Measurements from ENCODE around the gene NR6A1. TPM values are rescaled to one million over a fixed set of nuclear protein-coding genes. Genes with fewer than 3 reads are reported as not detected.

NR6A1 gene
- total and polyA plus RNA-seq, 10 donors, result 0.14 to 3.7 (median 1.9) TPM

GRCh38 chr9:124550072-124550471 lies 221.0 kb downstream of the NR6A1 start:
- no peaks in the 10 kb centered on the region for H3K4me1 ChIP-seq
- intact Hi-C loops (cut with DNase I; ENCODE audit: low total_unique reads), result no loop called here
- no peaks in the 10 kb centered on the region for H3K9me3 ChIP-seq
- no peak overlapping the region for H3K4me3 ChIP-seq
- TF ChIP-seq CTCF (IDR thresholded peaks at IDR 0.05 in 8 of 11, conservative IDR thresholded peaks at IDR 0.05 in 3 of 11) (no peak), POLR2A (IDR thresholded peaks at IDR 0.05) (no peak), POLR2AphosphoS5 (IDR thresholded peaks at IDR 0.05) (no peak)
- WGBS, 5 donors, result 95 to 98% (median 96%) methylated on average over 2 of the region's 2 CpGs
- H3K27ac ChIP-seq, result no peak overlapping the region
- DNase-seq, result no peak
- no peaks in the 10 kb centered on the region for H3K27me3 ChIP-seq (replicated peaks in 1 of 7)
- H3K36me3 ChIP-seq, result no peaks in the 10 kb centered on the region

DNA sequence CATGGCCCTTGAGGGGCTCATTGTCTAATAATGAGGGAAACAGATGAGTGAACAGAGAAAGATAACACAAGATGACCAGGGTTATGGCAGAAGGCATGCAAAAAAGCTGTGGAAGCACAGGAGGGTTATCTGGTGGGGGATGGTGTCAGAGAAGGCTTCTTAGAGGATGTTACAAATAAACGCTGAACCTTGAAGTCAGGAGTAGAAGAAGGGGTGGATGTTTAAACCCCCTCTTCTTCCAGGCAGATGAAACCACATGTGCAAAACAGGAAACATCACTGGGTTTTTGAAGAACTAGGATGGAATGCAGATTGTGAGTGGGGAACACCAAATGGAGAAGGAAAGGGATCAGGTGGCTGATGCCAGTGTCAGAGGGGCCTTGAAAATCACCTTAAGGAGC lies 222.1 kb downstream of the NR6A1 start:
- H3K4me1 ChIP-seq, result no peaks in the 10 kb centered on the region
- H3K27me3 ChIP-seq (replicated peaks in 1 of 7), result no peaks in the 10 kb centered on the region
- no peak for DNase-seq
- no peaks in the 10 kb centered on the region for H3K9me3 ChIP-seq
- WGBS, 5 donors, result 14 to 40% (median 20%) methylated on average over 1 of the region's 1 CpG
- no peak overlapping the region for H3K27ac ChIP-seq
- no peaks in the 10 kb centered on the region for H3K36me3 ChIP-seq
- H3K4me3 ChIP-seq, result no peak overlapping the region
- TF ChIP-seq POLR2AphosphoS5 (IDR thresholded peaks at IDR 0.05) (no peak), CTCF (IDR thresholded peaks at IDR 0.05 in 8 of 11, conservative IDR thresholded peaks at IDR 0.05 in 3 of 11) (no peak), POLR2A (IDR thresholded peaks at IDR 0.05) (no peak)
- intact Hi-C loops (cut with DNase I; ENCODE audit: low total_unique reads), result no loop called here

DNA sequence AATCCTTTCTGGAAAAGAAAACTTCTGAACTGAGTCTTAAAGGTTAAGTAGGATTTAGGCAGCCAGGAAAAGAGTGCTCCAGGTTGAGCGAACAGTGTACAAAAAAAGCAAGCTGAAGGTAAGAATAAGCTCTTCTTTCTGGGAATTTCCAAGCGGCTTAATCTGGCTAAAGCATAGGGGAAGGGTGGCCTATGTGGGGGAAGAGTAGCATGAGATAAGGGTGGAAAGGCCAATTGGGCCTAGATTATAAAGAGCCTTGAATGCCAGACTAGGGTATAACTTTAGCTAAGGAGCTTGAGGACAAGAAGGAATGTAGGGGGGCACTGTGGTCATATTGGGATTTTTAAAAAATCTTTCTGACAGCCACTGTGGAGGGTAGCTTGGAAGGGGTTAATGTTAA lies 226.6 kb downstream of the NR6A1 start:
- H3K4me3 ChIP-seq, result no peak overlapping the region
- 90 to 94% (median 92%) methylated on average over 2 of the region's 2 CpGs for WGBS, 5 donors
- TF ChIP-seq CTCF (IDR thresholded peaks at IDR 0.05 in 8 of 11, conservative IDR thresholded peaks at IDR 0.05 in 3 of 11) (no peak), POLR2AphosphoS5 (IDR thresholded peaks at IDR 0.05) (no peak), POLR2A (IDR thresholded peaks at IDR 0.05) (no peak)

GRCh38 chr9:124541824-124542223 lies 229.3 kb downstream of the NR6A1 start:
- no peak for TF ChIP-seq POLR2A (IDR thresholded peaks at IDR 0.05)
- no peak for TF ChIP-seq CTCF (IDR thresholded peaks at IDR 0.05 in 8 of 11, conservative IDR thresholded peaks at IDR 0.05 in 3 of 11)
- TF ChIP-seq POLR2AphosphoS5 (IDR thresholded peaks at IDR 0.05), result no peak
- Histone ChIP-seq H3K27ac (no peak overlapping the region), H3K4me3 (no peak overlapping the region), H3K36me3 (peaks cover 0 to 8% (median 0%) of the 10 kb centered on the region in 6 donors), H3K9me3 (no peaks in the 10 kb centered on the region), H3K27me3 (replicated peaks in 1 of 7) (no peaks in the 10 kb centered on the region), H3K4me1 (peaks cover 0 to 4% (median 2%) of the 10 kb centered on the region in 6 donors)
- DNase-seq, result no peak
- intact Hi-C loops (cut with DNase I; ENCODE audit: low total_unique reads), result no loop called here

More for the DNA sequence above, 226.6 kb downstream of the NR6A1 start:
- intact Hi-C loops (cut with DNase I; ENCODE audit: low total_unique reads), result no loop called here
- H3K36me3 ChIP-seq, result peaks cover 0 to 3% (median 0%) of the 10 kb centered on the region in 6 donors
- no peaks in the 10 kb centered on the region for H3K4me1 ChIP-seq
- H3K27me3 ChIP-seq (replicated peaks in 1 of 7), result no peaks in the 10 kb centered on the region
- DNase-seq, result no peak
- H3K27ac ChIP-seq, result no peak overlapping the region
- no peaks in the 10 kb centered on the region for H3K9me3 ChIP-seq
